T-helper 1 cell treated with Interleukin-12 subunit alpha and Interleukin-12 subunit beta and Interleukin-4 antibody, amounts not matched to agents 30 μg/mL and 1 μg/mL, for 36 hours (primary cell): ENCODE results near the gene RNF227.
A peak's percentile ranks its signal among the peaks of the same experiment; 100 is the strongest.

Experiments
- H3K27ac Mint-ChIP-seq: one replicate; pipeline ENCODE4 v1.8.0; 2021; ENCODE audit warnings: mild to moderate bottlenecking, mixed read lengths
- H3K27me3 Mint-ChIP-seq: one replicate; pipeline ENCODE4 v1.8.0; 2021; ENCODE audit warnings: low read depth, mixed read lengths
- H3K36me3 Mint-ChIP-seq: one replicate; pipeline ENCODE4 v1.8.0; 2021; ENCODE audit warnings: low read depth, mixed read lengths
- H3K4me1 Mint-ChIP-seq: one replicate; pipeline ENCODE4 v1.8.0; 2021; ENCODE audit warnings: low read depth, mixed read lengths
- H3K4me3 Mint-ChIP-seq: one replicate; pipeline ENCODE4 v1.8.0; 2021; ENCODE audit warnings: mild to moderate bottlenecking, moderate library complexity, mixed read lengths
- H3K9me3 Mint-ChIP-seq: one replicate; pipeline ENCODE4 v1.8.0; 2021; ENCODE audit warnings: mixed read lengths

RNF227 gene

DNA sequence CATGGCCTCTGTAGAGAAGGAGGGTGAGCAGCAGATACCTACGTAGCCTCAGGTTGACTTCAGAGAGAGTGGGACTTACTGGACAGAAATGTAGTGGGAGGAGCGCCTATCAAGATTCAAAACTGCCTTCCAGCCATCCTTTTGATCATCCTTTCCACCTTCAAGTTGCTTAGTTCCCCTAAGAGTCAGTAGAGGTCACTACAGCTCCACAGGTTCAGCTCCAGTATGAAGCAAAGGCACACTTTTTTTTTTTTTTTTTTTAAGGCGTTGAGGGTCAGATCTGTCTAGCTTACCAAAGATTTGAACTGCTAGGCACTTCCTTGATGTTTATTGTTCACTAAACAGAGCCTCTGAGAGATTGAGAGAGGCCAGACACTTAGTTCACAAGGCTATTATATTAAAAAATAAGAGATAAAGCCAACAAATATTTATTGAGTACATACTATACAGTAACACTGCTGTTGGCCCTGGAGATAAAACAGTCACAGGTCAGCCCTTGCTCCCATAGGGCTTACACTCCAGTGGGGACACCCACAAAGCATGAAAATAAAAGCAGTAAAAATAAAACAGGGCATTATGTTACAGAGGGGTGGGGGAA lies 3.1 kb downstream of the RNF227 start:
- H3K9me3 Mint-ChIP-seq: no peaks in the 10 kb centered on the region
- H3K27me3 Mint-ChIP-seq: no peaks in the 10 kb centered on the region
- peak overlapping the region; percentile 65 for H3K4me3 Mint-ChIP-seq
- peaks cover 27% of the 10 kb centered on the region for H3K36me3 Mint-ChIP-seq
- peak overlapping the region; percentile 49 for H3K27ac Mint-ChIP-seq
- H3K4me1 Mint-ChIP-seq: peaks cover 27% of the 10 kb centered on the region

GRCh38 chr17:7911116-7911515 lies 5.0 kb downstream of the RNF227 start:
- H3K36me3 Mint-ChIP-seq: peaks cover 37% of the 10 kb centered on the region
- H3K4me1 Mint-ChIP-seq: peaks cover 18% of the 10 kb centered on the region
- no peak overlapping the region for H3K4me3 Mint-ChIP-seq
- H3K9me3 Mint-ChIP-seq: no peaks in the 10 kb centered on the region
- no peak overlapping the region for H3K27ac Mint-ChIP-seq
- H3K27me3 Mint-ChIP-seq: no peaks in the 10 kb centered on the region

GRCh38 chr17:7910711-7911110 lies 5.4 kb downstream of the RNF227 start:
- no peaks in the 10 kb centered on the region for H3K9me3 Mint-ChIP-seq
- no peak overlapping the region for H3K27ac Mint-ChIP-seq
- H3K4me3 Mint-ChIP-seq: no peak overlapping the region
- H3K4me1 Mint-ChIP-seq: peaks cover 18% of the 10 kb centered on the region
- H3K27me3 Mint-ChIP-seq: no peaks in the 10 kb centered on the region
- peaks cover 37% of the 10 kb centered on the region for H3K36me3 Mint-ChIP-seq

DNA sequence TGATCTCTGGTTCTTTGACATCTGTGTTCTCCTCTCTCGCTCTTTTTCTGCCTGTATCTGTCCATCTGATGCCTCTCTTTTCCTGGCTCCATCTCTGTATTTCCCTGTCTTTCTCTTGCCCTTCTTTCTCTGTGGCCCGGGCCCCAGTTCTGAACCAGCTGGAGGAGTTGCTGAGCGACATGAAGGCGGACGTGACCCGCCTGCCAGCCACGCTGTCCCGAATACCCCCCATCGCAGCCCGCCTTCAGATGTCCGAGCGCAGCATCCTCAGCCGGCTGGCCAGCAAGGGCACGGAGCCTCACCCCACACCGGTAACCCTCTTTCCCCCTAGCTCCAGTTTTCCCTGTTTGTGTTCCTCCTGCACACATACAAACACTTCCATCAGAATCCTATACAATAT lies 5.8 kb downstream of the RNF227 start:
- peaks cover 16% of the 10 kb centered on the region for H3K4me1 Mint-ChIP-seq
- peaks cover 40% of the 10 kb centered on the region for H3K36me3 Mint-ChIP-seq
- H3K4me3 Mint-ChIP-seq: no peak overlapping the region
- no peak overlapping the region for H3K27ac Mint-ChIP-seq
- H3K9me3 Mint-ChIP-seq: no peaks in the 10 kb centered on the region
- no peaks in the 10 kb centered on the region for H3K27me3 Mint-ChIP-seq

GRCh38 chr17:7909089-7909488 lies 7.0 kb downstream of the RNF227 start:
- peaks cover 52% of the 10 kb centered on the region for H3K36me3 Mint-ChIP-seq
- H3K4me3 Mint-ChIP-seq: no peak overlapping the region
- H3K9me3 Mint-ChIP-seq: no peaks in the 10 kb centered on the region
- H3K27ac Mint-ChIP-seq: no peak overlapping the region
- peaks cover 7% of the 10 kb centered on the region for H3K4me1 Mint-ChIP-seq
- no peaks in the 10 kb centered on the region for H3K27me3 Mint-ChIP-seq

GRCh38 chr17:7903154-7904103 lies 12.7 kb downstream of the RNF227 start:
- Mint-ChIP-seq H3K27ac (no peak overlapping the region), H3K36me3 (peaks cover 72% of the 10 kb centered on the region), H3K4me3 (no peak overlapping the region), H3K4me1 (no peaks in the 10 kb centered on the region), H3K9me3 (no peaks in the 10 kb centered on the region), H3K27me3 (no peaks in the 10 kb centered on the region)

DNA sequence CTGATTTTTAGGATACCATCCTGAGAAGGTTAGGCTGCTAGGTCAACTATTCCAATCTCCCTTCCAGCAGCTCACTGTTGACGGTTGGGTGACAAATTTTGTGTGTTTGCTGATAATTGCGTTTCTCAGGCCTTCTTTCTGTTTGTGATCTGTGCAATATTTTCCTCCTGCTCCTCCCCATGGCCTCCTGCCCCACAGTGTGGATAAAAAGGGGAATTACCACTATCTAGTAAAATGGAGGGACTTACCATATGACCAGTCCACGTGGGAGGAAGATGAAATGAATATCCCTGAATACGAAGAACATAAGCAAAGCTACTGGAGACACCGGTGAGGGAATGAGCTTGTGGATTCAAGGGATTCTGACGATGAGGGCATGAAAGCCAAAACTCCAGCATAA lies 18.3 kb downstream of the RNF227 start:
- no peaks in the 10 kb centered on the region for H3K27me3 Mint-ChIP-seq
- H3K27ac Mint-ChIP-seq: no peak overlapping the region
- H3K36me3 Mint-ChIP-seq: peaks cover 67% of the 10 kb centered on the region

DNA sequence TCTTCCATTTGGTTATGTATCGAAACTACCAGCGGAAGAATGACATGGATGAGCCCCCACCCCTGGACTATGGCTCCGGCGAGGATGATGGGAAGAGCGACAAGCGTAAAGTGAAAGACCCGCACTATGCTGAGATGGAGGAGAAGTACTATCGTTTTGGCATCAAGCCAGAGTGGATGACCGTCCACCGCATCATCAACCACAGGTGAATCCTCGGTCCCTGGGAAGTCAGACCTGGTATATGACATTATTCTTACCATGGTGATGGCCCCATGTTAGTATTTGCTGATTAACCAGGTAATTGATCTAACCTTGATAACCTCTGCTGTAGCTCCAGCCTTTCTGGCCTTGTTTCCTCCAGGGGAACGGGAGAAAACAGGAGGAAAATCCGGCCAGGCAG lies 19.0 kb downstream of the RNF227 start:
- Mint-ChIP-seq H3K36me3 (peaks cover 64% of the 10 kb centered on the region), H3K4me3 (no peak overlapping the region), H3K9me3 (no peaks in the 10 kb centered on the region), H3K4me1 (peaks cover 4% of the 10 kb centered on the region), H3K27me3 (no peaks in the 10 kb centered on the region), H3K27ac (no peak overlapping the region)

More for the DNA sequence above, 18.3 kb downstream of the RNF227 start:
- Mint-ChIP-seq H3K4me3 (no peak overlapping the region), H3K4me1 (peaks cover 3% of the 10 kb centered on the region), H3K9me3 (no peaks in the 10 kb centered on the region)

DNA sequence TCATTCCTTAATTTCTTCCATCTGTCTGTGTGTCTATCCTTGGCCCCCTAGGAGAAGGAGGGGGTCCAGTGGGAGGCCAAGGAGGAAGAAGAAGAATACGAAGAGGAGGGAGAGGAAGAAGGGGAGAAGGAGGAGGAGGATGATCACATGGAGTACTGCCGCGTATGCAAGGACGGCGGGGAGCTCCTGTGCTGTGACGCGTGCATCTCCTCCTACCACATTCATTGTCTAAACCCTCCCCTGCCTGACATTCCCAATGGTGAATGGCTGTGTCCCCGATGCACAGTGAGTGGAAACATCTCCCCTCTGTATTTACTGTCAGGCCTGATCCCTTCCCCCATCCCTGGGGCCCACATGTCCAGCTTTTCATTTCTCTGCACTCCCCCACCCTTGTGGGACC lies 21.2 kb downstream of the RNF227 start:
- no peaks in the 10 kb centered on the region for H3K27me3 Mint-ChIP-seq
- no peak overlapping the region for H3K27ac Mint-ChIP-seq
- H3K4me1 Mint-ChIP-seq: peaks cover 8% of the 10 kb centered on the region
- no peak overlapping the region for H3K4me3 Mint-ChIP-seq
- peaks cover 55% of the 10 kb centered on the region for H3K36me3 Mint-ChIP-seq
- no peaks in the 10 kb centered on the region for H3K9me3 Mint-ChIP-seq

DNA sequence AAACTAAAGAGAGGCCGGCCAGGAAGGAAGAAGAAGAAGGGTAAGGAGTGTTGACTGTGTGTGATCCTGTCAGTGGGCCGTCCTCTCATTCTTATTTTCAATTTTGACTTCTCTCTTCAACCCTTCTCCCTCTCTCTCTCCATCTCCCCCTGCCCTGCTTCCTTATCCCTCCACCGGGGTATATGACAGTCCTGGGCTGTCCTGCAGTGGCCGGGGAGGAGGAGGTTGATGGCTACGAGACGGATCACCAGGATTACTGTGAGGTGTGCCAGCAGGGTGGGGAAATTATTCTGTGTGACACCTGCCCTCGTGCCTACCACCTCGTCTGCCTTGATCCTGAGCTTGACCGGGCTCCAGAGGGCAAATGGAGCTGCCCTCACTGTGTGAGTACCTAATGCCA lies 21.9 kb downstream of the RNF227 start:
- Mint-ChIP-seq H3K4me1 (peaks cover 11% of the 10 kb centered on the region), H3K36me3 (peaks cover 50% of the 10 kb centered on the region), H3K9me3 (no peaks in the 10 kb centered on the region), H3K27me3 (no peaks in the 10 kb centered on the region), H3K27ac (no peak overlapping the region), H3K4me3 (no peak overlapping the region)

- no peak overlapping the region for H3K27ac Mint-ChIP-seq
- peaks cover 45% of the 10 kb centered on the region for H3K36me3 Mint-ChIP-seq
These were observed 22.8 kb downstream of the RNF227 start for GRCh38 chr17:7893187-7893880.

DNA sequence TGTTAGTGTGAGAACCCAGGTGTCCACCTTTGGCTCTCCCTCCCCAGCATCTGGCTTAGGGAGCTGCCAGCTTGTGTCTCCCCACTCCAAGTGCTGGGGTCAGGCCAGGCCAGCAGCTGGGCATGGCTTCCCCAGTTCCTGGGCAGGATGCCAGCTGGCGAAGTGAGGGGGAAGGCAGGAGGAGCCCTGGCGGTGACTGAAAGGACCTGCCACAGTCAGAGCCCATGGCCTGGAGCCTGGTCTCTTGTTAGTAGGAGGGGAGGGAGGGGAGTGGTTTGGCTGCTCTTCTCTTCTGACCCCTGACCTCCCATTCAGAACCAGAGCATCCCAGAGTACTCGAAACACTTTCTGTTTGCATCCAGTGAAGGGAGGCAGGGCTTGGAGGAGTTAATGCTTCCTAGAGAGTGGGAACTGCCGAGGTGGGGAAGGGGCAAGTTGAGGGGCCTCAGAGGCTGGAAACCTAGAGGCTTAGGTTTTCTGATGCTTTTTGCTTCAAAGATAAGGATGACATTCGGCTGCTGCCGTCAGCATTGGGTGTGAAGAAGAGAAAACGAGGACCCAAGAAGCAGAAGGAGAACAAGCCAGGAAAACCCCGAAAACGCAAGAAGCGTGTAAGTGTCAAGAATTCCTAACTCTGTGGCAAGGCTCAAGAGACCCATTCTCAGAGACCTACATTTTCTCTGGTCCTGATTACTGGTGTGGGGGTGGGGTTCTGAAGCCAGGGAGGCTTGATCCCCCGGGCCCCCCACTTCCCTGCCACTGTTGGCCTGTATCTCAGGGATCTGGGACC lies 26.7 kb downstream of the RNF227 start:
- Mint-ChIP-seq H3K27ac (no peak overlapping the region), H3K4me3 (no peak overlapping the region)

More at GRCh38 chr17:7893187-7893880, 22.8 kb downstream of the RNF227 start:
- Mint-ChIP-seq H3K27me3 (no peaks in the 10 kb centered on the region), H3K9me3 (no peaks in the 10 kb centered on the region), H3K4me1 (peaks cover 12% of the 10 kb centered on the region), H3K4me3 (no peak overlapping the region)

GRCh38 chr17:7888184-7888920 lies 27.7 kb downstream of the RNF227 start, which contains the start of gene CHD3:
Gene CHD3, plus strand, starts transcription at chr17:7888789. Its CDS starts 212 bp downstream, at chr17:7889001.
- H3K9me3 Mint-ChIP-seq: no peaks in the 10 kb centered on the region
- H3K4me3 Mint-ChIP-seq: no peak within 1 kb of the TSS
- H3K27me3 Mint-ChIP-seq: no peaks in the 10 kb centered on the region
- no peak within 1 kb of the TSS for H3K27ac Mint-ChIP-seq
- peaks cover 11% of the 10 kb centered on the region for H3K36me3 Mint-ChIP-seq
- H3K4me1 Mint-ChIP-seq: peaks cover 9% of the 10 kb centered on the region

More for the DNA sequence above, 26.7 kb downstream of the RNF227 start:
- H3K4me1 Mint-ChIP-seq: peaks cover 9% of the 10 kb centered on the region
- peaks cover 19% of the 10 kb centered on the region for H3K36me3 Mint-ChIP-seq
- no peaks in the 10 kb centered on the region for H3K9me3 Mint-ChIP-seq
- H3K27me3 Mint-ChIP-seq: no peaks in the 10 kb centered on the region
